ACHN (cell line): Measurements from ENCODE around the gene BMP6.
"Not testable (repeated sequence)": the region's sequence is repeated elsewhere in the genome, so short reads cannot be mapped to it uniquely, and the experiment has no call there.

Source experiments
- DNase-seq: peaks from one replicate; pipeline ENCODE4 v3.0.0-alpha.2; 2015
- in situ Hi-C: cut with HindIII; loops from 2 replicates; pipeline ENCODE4 v1.10.0; 2017; ENCODE audit warnings: low sequenced_read_pairs, low pct_ligation_motif_present, low pct_unique_long_range_greater_than_20kb

Gene BMP6

GRCh38 chr6:7812623-7813022 is 86.7 kb downstream of the BMP6 start:
- DNase-seq = no peak
- in situ Hi-C loops = no loop called here

- DNase-seq = no peak
- in situ Hi-C loops = no loop called here
These were observed 87.3 kb downstream of the BMP6 start for GRCh38 chr6:7813193-7813592.

GRCh38 chr6:7813704-7814103 is 87.8 kb downstream of the BMP6 start:
- in situ Hi-C loops = no loop called here
- DNase-seq = no peak

DNA sequence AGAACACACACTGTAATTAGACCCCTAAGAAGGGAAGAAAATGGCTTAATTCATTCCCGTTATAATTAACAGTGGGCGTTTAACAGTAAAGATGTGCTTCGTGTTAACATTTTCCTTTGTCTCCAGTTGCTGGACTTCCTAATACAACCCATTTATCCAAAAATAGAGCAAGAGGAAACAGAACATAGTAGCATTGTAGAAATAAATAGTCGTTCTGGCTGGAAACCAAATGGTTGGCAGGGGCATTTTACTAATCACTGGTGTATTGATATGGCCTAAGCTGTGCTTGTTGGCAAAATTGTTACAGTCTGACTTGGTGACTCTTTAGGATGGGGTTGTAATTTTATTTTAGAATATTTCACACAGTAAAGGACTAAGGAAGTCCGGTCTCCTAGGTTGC is 89.8 kb downstream of the BMP6 start:
- in situ Hi-C loops = no loop called here
- no peak for DNase-seq

GRCh38 chr6:7817184-7817583 is 91.3 kb downstream of the BMP6 start:
- DNase-seq, in situ Hi-C loops: not testable (repeated sequence)

DNA sequence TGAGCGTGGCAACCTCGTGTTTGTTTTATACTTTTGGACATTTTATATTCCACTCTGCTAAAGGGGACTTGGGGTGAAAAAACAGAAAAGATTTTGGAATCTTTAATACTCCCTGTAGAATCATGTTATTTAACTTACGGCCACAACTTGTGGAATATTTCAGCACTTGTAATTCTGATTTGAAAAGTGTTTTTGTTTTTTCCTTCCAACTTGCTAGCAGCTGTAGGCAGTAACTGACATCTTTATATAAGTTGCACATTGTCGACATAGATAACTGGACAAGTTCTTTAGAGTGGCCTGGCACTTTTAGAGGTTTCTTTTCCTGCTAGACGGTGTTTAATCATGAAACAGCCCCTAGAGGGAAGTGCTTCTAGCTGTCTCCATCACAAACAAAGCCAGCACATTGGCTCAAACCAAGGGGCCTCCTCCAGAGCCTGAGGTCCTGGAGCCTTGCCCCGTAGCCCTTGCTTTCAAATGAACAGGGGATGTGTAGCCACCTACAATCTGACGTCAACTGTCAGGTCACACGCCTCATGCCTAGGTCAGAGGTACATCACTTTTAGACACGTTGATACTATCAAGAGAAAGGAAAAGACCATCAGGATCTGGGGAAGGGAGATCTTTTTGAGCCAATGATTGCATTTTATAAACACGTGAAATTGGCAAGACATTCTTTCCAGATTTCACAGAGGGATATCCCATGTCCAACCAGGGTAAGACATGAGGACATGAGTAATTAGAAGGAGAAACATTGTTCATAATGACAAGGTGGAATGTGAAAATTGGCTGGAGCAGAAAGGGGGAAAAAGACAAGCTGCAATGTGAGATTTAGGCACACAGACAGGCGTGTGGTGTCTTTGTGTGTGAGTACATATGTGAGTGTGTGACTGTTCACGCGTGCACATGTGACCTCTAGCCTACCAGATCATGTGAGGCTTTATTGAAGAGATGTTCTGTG is 92.6 kb downstream of the BMP6 start:
- no peak for DNase-seq
- in situ Hi-C loops = no loop called here

GRCh38 chr6:7819431-7820015 is 93.6 kb downstream of the BMP6 start:
- DNase-seq = no peak
- in situ Hi-C loops = no loop called here

DNA sequence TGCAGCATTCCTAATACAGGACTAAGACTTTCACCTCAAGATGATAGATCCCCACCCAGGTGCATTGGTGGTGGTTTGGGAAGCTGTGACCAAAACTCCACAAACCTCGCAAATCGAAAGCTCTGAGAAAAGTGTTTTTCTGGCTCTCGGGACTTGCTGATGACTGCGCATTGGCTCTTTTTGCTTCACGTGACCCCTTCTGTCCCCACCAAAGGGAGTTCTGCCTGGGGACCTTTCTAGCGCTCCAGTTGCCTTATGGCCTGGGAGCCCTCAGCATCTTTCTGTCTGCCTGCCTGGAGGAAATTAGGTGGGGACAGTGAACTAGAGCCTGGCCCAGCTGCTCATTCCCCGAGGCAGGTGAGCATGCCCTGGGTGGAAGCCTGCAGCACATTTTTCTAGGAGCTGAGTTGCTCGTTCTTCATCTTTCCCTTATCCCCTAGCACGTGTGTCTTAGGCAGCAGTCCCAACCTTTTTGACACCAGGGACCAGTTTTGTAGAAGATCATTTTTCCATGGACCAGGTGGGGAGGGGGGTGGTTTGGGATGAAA is 94.5 kb downstream of the BMP6 start:
- in situ Hi-C loops = no loop called here
- DNase-seq = no peak

GRCh38 chr6:7821426-7821825 is 95.5 kb downstream of the BMP6 start:
- DNase-seq = no peak
- in situ Hi-C loops = no loop called here

DNA sequence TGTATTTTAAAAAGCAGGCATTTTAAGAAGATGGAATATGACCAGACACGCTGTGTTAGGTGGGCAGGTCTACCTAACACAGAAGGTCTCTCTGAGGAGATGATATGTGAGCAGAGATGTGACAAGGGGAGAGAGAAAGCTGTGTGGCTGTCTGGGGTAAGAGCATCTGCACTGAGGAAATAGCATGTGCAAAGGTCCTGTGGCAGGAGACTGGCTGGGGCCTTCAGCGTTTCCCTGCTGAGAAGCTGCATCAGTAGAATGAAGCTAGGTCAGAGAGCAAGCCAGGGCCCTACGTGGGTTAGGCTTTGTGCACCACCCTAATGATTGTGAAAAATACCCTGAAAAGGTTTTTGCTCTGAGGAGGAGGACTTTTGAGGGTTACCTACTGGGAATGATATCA is 97.7 kb downstream of the BMP6 start:
- in situ Hi-C loops = no loop called here
- DNase-seq = no peak

- no peak for DNase-seq
- in situ Hi-C loops = no loop called here
These were observed 100.1 kb downstream of the BMP6 start for GRCh38 chr6:7825986-7826385.

DNA sequence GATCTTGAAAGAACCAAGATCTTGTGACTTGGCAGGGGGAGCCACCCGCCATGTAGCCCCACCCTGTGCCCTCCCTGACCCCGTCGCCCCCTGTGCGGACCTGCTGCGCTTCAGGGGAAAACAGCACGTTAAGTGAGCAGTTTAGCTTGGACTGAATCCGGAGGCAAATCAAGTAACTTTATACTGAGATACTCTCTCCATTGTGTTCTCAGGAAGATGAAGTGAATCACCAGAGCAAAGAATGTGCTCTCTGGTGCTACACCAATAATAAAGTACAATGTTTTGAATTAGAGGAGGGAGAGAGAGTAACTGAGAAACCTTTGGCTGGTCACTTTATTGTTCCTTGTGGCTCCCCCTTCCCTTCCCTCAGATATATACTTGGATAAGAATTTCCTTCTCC is 101.2 kb downstream of the BMP6 start:
- DNase-seq = no peak
- in situ Hi-C loops = no loop called here

GRCh38 chr6:7828124-7828523 is 102.2 kb downstream of the BMP6 start:
- in situ Hi-C loops = no loop called here
- no peak for DNase-seq

DNA sequence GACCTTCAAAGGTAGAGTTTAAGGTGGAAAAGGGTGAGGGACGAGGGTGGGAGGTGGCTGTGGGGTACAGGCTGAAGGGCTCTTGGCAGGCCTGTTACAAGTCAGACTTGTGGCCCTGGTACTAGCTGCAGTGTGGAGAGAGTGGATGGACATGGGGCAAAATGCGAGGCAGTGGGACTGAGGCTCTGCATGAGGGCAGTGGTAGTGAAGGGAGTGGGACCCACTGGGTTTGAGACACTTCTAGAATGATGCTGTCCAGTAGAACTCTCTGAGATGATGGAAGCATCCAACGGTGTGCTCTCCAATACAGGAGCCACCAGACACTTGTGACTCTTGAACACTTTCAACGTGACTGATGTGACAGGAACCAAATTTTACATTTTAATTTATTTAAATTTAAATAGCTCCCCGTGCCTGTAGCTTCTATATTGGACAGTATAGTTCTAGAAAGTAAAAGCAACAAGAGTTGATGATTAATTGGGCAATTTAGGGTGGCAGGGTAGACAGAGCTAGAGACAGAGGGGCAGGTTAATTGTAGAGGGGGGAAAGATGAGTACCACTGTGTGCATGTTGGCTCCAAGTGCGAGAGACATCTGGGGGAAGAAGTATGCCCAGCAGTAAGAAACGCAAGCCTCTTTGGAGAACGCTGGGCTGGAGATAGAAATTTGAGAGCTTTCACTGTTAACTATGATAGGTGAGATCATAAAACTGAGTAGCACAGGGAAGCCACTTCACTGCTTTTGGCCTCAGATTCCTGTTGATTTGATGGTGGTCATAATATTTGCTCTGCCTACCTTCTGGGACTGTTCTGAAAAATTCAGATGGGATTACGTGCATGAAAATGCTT is 107.2 kb downstream of the BMP6 start:
- in situ Hi-C loops = no loop called here
- DNase-seq = no peak

GRCh38 chr6:7833751-7834070 is 107.8 kb downstream of the BMP6 start:
- in situ Hi-C loops = no loop called here
- DNase-seq = no peak

DNA sequence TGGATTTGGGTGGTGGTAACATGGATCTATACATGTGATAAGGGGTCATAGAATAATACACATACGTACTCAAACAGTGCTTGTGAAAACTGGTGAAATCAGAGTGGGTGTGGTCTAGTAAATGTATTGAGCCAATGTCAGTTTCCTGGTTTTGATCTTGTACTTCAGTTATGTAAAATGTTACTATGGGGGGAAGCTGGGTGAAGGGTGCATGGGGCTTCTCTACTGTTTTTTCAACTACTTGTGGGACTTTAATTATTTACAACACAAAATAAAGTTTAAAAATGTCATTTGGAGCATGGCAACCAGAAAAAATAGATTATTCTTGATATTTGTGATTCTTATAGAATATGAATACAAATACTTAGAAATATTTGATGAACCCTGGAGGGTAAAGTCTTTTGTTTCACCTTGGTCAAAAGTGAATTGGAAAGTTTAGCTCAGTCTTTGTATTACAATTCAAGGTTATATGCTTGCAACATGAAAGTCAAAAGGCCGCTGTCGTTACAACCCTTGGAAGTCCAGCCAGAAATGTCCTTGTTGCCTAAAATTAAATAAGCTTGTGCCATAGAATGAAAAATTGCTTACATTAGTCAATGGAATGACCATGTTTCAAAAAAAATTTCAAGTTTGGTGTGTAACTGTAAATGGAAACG is 110.6 kb downstream of the BMP6 start:
- in situ Hi-C loops = no loop called here
- no peak for DNase-seq

DNA sequence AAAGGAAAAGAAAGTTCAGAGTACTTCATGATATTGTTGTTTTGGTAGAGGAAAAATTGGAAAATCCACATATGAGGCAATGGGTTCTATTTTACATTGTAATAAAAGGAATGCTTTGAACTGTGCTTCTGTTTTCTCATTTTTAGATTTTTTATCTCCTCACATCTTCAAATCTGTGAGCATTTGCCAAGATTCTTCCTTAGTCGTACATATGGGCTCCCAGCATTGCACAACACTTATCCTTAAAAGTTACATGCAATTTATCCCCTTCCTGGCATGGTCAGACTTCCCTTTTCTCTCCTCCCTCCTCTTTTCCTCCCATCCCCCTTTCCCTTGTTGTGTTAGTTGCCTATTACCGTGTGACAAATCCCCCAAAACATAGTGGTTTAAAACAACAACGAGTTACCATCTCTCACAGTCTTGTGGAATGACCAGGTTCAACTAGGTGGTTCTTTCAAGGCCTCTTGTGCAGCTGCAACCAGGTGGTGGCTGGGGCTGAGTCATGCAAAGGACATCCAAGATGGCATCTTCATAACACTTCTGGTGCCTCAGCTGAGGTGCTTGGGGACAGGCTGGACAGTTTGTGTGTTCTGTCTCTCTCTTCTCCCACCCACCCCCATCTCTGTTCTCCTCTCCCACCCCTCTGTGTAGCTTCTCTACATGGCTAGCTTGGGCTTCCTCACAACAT is 116.0 kb downstream of the BMP6 start:
- in situ Hi-C loops = no loop called here
- no peak for DNase-seq
